Measurements from ENCODE around the gene DLG1. TPM values are rescaled to one million over a fixed set of nuclear protein-coding genes. Genes with fewer than 3 reads are reported as not detected.

The DLG1 gene
- total and polyA plus RNA-seq, 2 experiments from 2014 or later, result 27.6 to 98.0 TPM

DNA sequence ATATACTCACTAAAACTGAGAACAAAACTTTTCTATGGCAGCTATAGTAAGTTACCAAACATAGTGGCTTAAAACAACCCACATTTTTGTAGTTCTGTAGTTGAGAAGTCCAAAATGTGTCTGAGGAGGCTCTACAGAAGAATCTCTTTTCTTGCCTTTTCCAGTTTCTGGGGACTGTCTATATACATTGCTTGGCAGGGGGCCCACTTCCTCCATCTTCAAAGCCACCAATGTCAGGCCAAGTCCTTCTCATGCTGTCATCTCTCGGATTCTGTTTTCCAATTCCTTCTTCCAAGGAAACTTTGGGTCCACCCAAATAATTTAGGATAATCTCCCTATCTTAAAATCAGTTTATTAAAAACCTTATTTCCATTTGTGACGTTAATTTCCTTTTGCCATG is 92.7 kb downstream of the DLG1 start:
- Mint-ChIP-seq H3K9me3 (no peaks in the 10 kb centered on the region), H3K27me3 (ENCODE audit: insufficient read depth, low read depth, poor library complexity) (peaks cover 2% of the 10 kb centered on the region), H3K36me3 (ENCODE audit: low read depth) (no peaks in the 10 kb centered on the region), H3K4me3 (no peak overlapping the region), H3K4me1 (peaks cover 57% of the 10 kb centered on the region), H3K27ac (no peak overlapping the region)
- Histone ChIP-seq H3K4me1 (ENCODE audit: insufficient read depth) (peaks cover 49% of the 10 kb centered on the region), H3K36me3 (ENCODE audit: insufficient read depth) (no peaks in the 10 kb centered on the region), H2AFZ (no peak overlapping the region), H3K27ac (ENCODE audit: low read depth) (no peak overlapping the region), H4K20me1 (replicated peaks; ENCODE audit: insufficient read depth) (peaks cover 20% of the 10 kb centered on the region), H3K79me2 (replicated peaks; ENCODE audit: insufficient read depth) (peaks cover 62% of the 10 kb centered on the region), H3K4me2 (no peak overlapping the region), H3K4me3 (no peak overlapping the region), H3F3A (replicated peaks; ENCODE audit: low read depth) (0 out of 2 replicates have a peak, but pooled peaks cover 2% of the 10 kb centered on the region), H3K27me3 (ENCODE audit: insufficient read depth) (no peaks in the 10 kb centered on the region), H3K9me2 (ENCODE audit: insufficient read depth) (no peaks in the 10 kb centered on the region)
- ATAC-seq (no peak), DNase-seq (ENCODE audit: low spot score) (no peak)
- TF ChIP-seq, protein P1, sequence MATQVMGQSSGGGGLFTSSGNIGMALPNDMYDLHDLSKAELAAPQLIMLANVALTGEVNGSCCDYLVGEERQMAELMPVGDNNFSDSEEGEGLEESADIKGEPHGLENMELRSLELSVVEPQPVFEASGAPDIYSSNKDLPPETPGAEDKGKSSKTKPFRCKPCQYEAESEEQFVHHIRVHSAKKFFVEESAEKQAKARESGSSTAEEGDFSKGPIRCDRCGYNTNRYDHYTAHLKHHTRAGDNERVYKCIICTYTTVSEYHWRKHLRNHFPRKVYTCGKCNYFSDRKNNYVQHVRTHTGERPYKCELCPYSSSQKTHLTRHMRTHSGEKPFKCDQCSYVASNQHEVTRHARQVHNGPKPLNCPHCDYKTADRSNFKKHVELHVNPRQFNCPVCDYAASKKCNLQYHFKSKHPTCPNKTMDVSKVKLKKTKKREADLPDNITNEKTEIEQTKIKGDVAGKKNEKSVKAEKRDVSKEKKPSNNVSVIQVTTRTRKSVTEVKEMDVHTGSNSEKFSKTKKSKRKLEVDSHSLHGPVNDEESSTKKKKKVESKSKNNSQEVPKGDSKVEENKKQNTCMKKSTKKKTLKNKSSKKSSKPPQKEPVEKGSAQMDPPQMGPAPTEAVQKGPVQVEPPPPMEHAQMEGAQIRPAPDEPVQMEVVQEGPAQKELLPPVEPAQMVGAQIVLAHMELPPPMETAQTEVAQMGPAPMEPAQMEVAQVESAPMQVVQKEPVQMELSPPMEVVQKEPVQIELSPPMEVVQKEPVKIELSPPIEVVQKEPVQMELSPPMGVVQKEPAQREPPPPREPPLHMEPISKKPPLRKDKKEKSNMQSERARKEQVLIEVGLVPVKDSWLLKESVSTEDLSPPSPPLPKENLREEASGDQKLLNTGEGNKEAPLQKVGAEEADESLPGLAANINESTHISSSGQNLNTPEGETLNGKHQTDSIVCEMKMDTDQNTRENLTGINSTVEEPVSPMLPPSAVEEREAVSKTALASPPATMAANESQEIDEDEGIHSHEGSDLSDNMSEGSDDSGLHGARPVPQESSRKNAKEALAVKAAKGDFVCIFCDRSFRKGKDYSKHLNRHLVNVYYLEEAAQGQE (IDR thresholded peaks at IDR 0.05; ENCODE audit: unreplicated experiment), result no peak
- TF ChIP-seq EZH2phosphoT487 (IDR thresholded peaks at IDR 0.05; ENCODE audit: unreplicated experiment) (no peak), ZNF331 (CRISPR knock-in tag; IDR thresholded peaks at IDR 0.05; ENCODE audit: low read depth) (no peak), JUNB (IDR thresholded peaks at IDR 0.05; ENCODE audit: unreplicated experiment) (no peak), NANOG (IDR thresholded peaks at IDR 0.05; ENCODE audit: borderline replicate concordance) (no peak), POLR2AphosphoS5 (IDR thresholded peaks at IDR 0.05; ENCODE audit: low read depth) (no peak), STAT1 (IDR thresholded peaks at IDR 0.05; ENCODE audit: unreplicated experiment) (no peak), CREB1 (CRISPR knock-in tag; IDR thresholded peaks at IDR 0.05; ENCODE audit: low read depth) (no peak), ZNF114 (CRISPR knock-in tag; IDR thresholded peaks at IDR 0.05) (no peak), EZH2 (IDR thresholded peaks at IDR 0.05; ENCODE audit: low read depth, unreplicated experiment) (no peak)
- TF ChIP-seq, protein P2, sequence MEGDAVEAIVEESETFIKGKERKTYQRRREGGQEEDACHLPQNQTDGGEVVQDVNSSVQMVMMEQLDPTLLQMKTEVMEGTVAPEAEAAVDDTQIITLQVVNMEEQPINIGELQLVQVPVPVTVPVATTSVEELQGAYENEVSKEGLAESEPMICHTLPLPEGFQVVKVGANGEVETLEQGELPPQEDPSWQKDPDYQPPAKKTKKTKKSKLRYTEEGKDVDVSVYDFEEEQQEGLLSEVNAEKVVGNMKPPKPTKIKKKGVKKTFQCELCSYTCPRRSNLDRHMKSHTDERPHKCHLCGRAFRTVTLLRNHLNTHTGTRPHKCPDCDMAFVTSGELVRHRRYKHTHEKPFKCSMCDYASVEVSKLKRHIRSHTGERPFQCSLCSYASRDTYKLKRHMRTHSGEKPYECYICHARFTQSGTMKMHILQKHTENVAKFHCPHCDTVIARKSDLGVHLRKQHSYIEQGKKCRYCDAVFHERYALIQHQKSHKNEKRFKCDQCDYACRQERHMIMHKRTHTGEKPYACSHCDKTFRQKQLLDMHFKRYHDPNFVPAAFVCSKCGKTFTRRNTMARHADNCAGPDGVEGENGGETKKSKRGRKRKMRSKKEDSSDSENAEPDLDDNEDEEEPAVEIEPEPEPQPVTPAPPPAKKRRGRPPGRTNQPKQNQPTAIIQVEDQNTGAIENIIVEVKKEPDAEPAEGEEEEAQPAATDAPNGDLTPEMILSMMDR (conservative IDR thresholded peaks at IDR 0.05; ENCODE audit: low read depth in 2 of 2), result no peak
- TF ChIP-seq, protein P3, sequence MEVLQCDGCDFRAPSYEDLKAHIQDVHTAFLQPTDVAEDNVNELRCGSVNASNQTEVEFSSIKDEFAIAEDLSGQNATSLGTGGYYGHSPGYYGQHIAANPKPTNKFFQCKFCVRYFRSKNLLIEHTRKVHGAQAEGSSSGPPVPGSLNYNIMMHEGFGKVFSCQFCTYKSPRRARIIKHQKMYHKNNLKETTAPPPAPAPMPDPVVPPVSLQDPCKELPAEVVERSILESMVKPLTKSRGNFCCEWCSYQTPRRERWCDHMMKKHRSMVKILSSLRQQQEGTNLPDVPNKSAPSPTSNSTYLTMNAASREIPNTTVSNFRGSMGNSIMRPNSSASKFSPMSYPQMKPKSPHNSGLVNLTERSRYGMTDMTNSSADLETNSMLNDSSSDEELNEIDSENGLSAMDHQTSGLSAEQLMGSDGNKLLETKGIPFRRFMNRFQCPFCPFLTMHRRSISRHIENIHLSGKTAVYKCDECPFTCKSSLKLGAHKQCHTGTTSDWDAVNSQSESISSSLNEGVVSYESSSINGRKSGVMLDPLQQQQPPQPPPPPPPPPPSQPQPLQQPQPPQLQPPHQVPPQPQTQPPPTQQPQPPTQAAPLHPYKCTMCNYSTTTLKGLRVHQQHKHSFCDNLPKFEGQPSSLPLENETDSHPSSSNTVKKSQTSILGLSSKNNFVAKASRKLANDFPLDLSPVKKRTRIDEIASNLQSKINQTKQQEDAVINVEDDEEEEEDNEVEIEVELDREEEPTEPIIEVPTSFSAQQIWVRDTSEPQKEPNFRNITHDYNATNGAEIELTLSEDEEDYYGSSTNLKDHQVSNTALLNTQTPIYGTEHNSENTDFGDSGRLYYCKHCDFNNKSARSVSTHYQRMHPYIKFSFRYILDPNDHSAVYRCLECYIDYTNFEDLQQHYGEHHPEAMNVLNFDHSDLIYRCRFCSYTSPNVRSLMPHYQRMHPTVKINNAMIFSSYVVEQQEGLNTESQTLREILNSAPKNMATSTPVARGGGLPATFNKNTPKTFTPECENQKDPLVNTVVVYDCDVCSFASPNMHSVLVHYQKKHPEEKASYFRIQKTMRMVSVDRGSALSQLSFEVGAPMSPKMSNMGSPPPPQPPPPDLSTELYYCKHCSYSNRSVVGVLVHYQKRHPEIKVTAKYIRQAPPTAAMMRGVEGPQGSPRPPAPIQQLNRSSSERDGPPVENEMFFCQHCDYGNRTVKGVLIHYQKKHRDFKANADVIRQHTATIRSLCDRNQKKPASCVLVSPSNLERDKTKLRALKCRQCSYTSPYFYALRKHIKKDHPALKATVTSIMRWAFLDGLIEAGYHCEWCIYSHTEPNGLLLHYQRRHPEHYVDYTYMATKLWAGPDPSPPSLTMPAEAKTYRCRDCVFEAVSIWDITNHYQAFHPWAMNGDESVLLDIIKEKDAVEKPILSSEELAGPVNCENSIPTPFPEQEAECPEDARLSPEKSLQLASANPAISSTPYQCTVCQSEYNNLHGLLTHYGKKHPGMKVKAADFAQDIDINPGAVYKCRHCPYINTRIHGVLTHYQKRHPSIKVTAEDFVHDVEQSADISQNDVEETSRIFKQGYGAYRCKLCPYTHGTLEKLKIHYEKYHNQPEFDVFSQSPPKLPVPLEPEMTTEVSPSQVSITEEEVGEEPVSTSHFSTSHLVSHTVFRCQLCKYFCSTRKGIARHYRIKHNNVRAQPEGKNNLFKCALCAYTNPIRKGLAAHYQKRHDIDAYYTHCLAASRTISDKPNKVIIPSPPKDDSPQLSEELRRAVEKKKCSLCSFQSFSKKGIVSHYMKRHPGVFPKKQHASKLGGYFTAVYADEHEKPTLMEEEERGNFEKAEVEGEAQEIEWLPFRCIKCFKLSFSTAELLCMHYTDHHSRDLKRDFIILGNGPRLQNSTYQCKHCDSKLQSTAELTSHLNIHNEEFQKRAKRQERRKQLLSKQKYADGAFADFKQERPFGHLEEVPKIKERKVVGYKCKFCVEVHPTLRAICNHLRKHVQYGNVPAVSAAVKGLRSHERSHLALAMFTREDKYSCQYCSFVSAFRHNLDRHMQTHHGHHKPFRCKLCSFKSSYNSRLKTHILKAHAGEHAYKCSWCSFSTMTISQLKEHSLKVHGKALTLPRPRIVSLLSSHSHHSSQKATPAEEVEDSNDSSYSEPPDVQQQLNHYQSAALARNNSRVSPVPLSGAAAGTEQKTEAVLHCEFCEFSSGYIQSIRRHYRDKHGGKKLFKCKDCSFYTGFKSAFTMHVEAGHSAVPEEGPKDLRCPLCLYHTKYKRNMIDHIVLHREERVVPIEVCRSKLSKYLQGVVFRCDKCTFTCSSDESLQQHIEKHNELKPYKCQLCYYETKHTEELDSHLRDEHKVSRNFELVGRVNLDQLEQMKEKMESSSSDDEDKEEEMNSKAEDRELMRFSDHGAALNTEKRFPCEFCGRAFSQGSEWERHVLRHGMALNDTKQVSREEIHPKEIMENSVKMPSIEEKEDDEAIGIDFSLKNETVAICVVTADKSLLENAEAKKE (CRISPR knock-in tag; IDR thresholded peaks at IDR 0.05), result no peak
- TF ChIP-seq, protein P4, sequence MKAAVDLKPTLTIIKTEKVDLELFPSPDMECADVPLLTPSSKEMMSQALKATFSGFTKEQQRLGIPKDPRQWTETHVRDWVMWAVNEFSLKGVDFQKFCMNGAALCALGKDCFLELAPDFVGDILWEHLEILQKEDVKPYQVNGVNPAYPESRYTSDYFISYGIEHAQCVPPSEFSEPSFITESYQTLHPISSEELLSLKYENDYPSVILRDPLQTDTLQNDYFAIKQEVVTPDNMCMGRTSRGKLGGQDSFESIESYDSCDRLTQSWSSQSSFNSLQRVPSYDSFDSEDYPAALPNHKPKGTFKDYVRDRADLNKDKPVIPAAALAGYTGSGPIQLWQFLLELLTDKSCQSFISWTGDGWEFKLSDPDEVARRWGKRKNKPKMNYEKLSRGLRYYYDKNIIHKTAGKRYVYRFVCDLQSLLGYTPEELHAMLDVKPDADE (IDR thresholded peaks at IDR 0.05), result no peak
